Panc1 (cell line): ENCODE measurements around the gene PAMR1. TPM values are rescaled to one million over a fixed set of nuclear protein-coding genes. Genes with fewer than 3 reads are reported as not detected.

Experiments used
- ATAC-seq: fragments of 200-7000 bp; cut with Tn5 transposase; 2 replicates; pipeline ENCODE4 v1.9.1; 2020; ENCODE audit warnings: mild to moderate bottlenecking, moderate library complexity
- BruUV-seq: library from RNA; stranded (reverse); fragments of 400-500 nt; replicated peaks from 2 replicates; lab custom pipeline; 2021; lab: Mats Ljungman, UMichigan
- CTCF ChIA-PET: fragments of 300-600 bp; sonication (Branson Sonifier 250); formaldehyde crosslinking; loops from one replicate; lab custom pipeline; 2022; ENCODE audit warnings: antibody characterized with exemption; lab: Charles Lee
- POLR2A ChIA-PET: fragments of 300-600 bp; sonication (Branson Sonifier 250); formaldehyde crosslinking; loops from one replicate; lab custom pipeline; 2022; ENCODE audit warnings: antibody characterized with exemption; lab: Charles Lee
- DNase-seq: peaks from one replicate; pipeline ENCODE4 v3.0.0-alpha.2; 2010; ENCODE audit warnings: low read depth, low spot score
- H3K27ac ChIP-seq: 2 replicates; pipeline ENCODE4 v1.5.1; 2011; ENCODE audit warnings: mild to moderate bottlenecking, low read length, inconsistent platforms
- H3K27me3 ChIP-seq: fragments of 200-500 bp; sonication (Bioruptor generic); 2 replicates; pipeline ENCODE4 v1.6.0; 2014; ENCODE audit warnings: low read length, inconsistent platforms; ENCODE audit not compliant: control insufficient read depth, insufficient read depth
- H3K36me3 ChIP-seq: fragments of 200-500 bp; sonication (Bioruptor generic); 2 replicates; pipeline ENCODE4 v1.5.1; 2014; ENCODE audit warnings: inconsistent platforms, mild to moderate bottlenecking, low read length, moderate library complexity; ENCODE audit not compliant: control insufficient read depth, insufficient read depth
- H3K4me1 ChIP-seq: 2 replicates; pipeline ENCODE4 v1.5.1; 2011; ENCODE audit warnings: inconsistent platforms, mild to moderate bottlenecking, low read length, moderate library complexity; ENCODE audit not compliant: control insufficient read depth, insufficient read depth
- H3K4me3 ChIP-seq, 2 experiments: 2 replicates each; pipeline ENCODE4 v1.5.1; 2011 to 2012; ENCODE audit warnings: low read depth in 2 of 2, low read length in 2 of 2, mild to moderate bottlenecking in 2 of 2, inconsistent platforms in 1 of 2, moderate library complexity in 1 of 2
- H3K9me3 ChIP-seq: fragments of 200-500 bp; sonication (Bioruptor generic); 2 replicates; pipeline ENCODE4 v1.5.1; 2014; ENCODE audit warnings: low read depth, mild to moderate bottlenecking, inconsistent platforms, low read length, moderate library complexity; ENCODE audit not compliant: control insufficient read depth, insufficient read depth
- CTCF ChIP-seq: fragments of 450-650 bp; IDR thresholded peaks from 2 replicates; pipeline ENCODE4 v1.5.1; 2017; ENCODE audit warnings: mild to moderate bottlenecking
- POLR2AphosphoS5 ChIP-seq: IDR thresholded peaks from 2 replicates; pipeline ENCODE4 v1.6.1; 2012; ENCODE audit warnings: mild to moderate bottlenecking, low read depth, low read length, moderate library complexity
- REST ChIP-seq, 2 experiments: IDR thresholded peaks; 2 replicates each; pipeline ENCODE4 v1.6.1; 2011 to 2012; ENCODE audit warnings: low read depth in 2 of 2, control low read depth in 1 of 2, low read length in 1 of 2, mild to moderate bottlenecking in 1 of 2, moderate library complexity in 1 of 2; ENCODE audit not compliant: insufficient read depth in 1 of 2
- SIN3A ChIP-seq: IDR thresholded peaks from 2 replicates; pipeline ENCODE4 v1.6.1; 2012; ENCODE audit warnings: low read depth, mild to moderate bottlenecking, low read length, moderate library complexity, borderline replicate concordance; ENCODE audit not compliant: insufficient read depth
- TCF7L2 ChIP-seq: IDR thresholded peaks from 2 replicates; pipeline ENCODE4 v1.6.1; 2011; ENCODE audit warnings: mild to moderate bottlenecking, low read depth, low read length, inconsistent platforms
- in situ Hi-C: cut with HindIII; loops from 2 replicates; pipeline ENCODE4 v1.10.0; 2016; ENCODE audit warnings: low sequenced_read_pairs, low pct_unique_long_range_greater_than_20kb
- intact Hi-C: fragments of 100-400 bp; cut with micrococcal nuclease; formaldehyde crosslinking; loops from one replicate; pipeline ENCODE4 v1.10.0; 2022; ENCODE audit not compliant: unreplicated experiment
- total RNA-seq: library from RNA; stranded (reverse); gene quantifications from one replicate; pipeline ENCODE4 v1.2.1, GENCODE V29; 2021; ENCODE audit not compliant: unreplicated experiment

PAMR1 gene
- total RNA-seq, 1 experiment from 2014 or later, result 0.13 TPM

- ChIA-PET CTCF (interaction anchor here (0.6 kb wide), 1 partner anchor 17 kb away, joined by 9 read pairs; no protein-coding TSS in a partner anchor), POLR2A (no interaction called here)
- no peak overlapping the region for H3K4me3 ChIP-seq
- H3K4me1 ChIP-seq, result no peaks in the 10 kb centered on the region
- peaks cover 20% of the 10 kb centered on the region for H3K27me3 ChIP-seq
- no TSS peak for BruUV-seq
- no peak for DNase-seq
- intact Hi-C loops, result no loop called here
- in situ Hi-C loops, result no loop called here
- H3K36me3 ChIP-seq, result no peaks in the 10 kb centered on the region
- ATAC-seq, result no peak
- H3K9me3 ChIP-seq, result no peaks in the 10 kb centered on the region
- TF ChIP-seq SIN3A (no peak), POLR2AphosphoS5 (no peak), TCF7L2 (no peak), CTCF (no peak), REST (IDR thresholded peaks at IDR 0.05; ENCODE audit: insufficient read depth in 1 of 2, low read depth in 2 of 2, low read length in 1 of 2) (no peak)
- H3K27ac ChIP-seq, result no peak overlapping the region
These were observed 14.4 kb upstream of the PAMR1 start for GRCh38 chr11:35539781-35540281.

- Histone ChIP-seq H3K36me3 (no peaks in the 10 kb centered on the region), H3K9me3 (no peaks in the 10 kb centered on the region), H3K4me3 (no peak overlapping the region), H3K4me1 (no peaks in the 10 kb centered on the region), H3K27ac (no peak overlapping the region), H3K27me3 (peaks cover 23% of the 10 kb centered on the region)
- DNase-seq (no peak), ATAC-seq (no peak)
- ChIA-PET POLR2A (no interaction called here), CTCF (interaction anchor here (0.6 kb wide), 1 partner anchor 18 kb away, joined by 9 read pairs; no protein-coding TSS in a partner anchor)
- BruUV-seq, result no TSS peak
- in situ Hi-C loops, result no loop called here
- intact Hi-C loops, result no loop called here
- TF ChIP-seq REST (IDR thresholded peaks at IDR 0.05; ENCODE audit: insufficient read depth in 1 of 2, low read depth in 2 of 2, low read length in 1 of 2), result no peak
- no peak for TF ChIP-seq TCF7L2
- no peak for TF ChIP-seq CTCF
These were observed 13.8 kb upstream of the PAMR1 start for GRCh38 chr11:35539256-35539655.
